ENCODE results near the gene RALGAPA2. TPM values are rescaled to one million over a fixed set of nuclear protein-coding genes. Genes with fewer than 3 reads are reported as not detected.
A peak's percentile ranks its signal among the peaks of the same experiment; 100 is the strongest.

RALGAPA2 gene
- total RNA-seq, 1 experiment from 2014 or later: 18.2 TPM

GRCh38 chr20:20683020-20683419, 29.4 kb downstream of the RALGAPA2 start:
- H3K4me1 Mint-ChIP-seq: peaks cover 8% of the 10 kb centered on the region
- no peak overlapping the region for H3K4me3 Mint-ChIP-seq
- DNase-seq (ENCODE audit: low spot score) (no peak), ATAC-seq (no peak)
- TF ChIP-seq ERG (CRISPR knock-in tag; IDR thresholded peaks at IDR 0.05) (no peak), MAX (CRISPR knock-in tag; IDR thresholded peaks at IDR 0.05) (no peak), HMGXB4 (CRISPR knock-in tag; IDR thresholded peaks at IDR 0.05) (no peak), NFATC4 (CRISPR knock-in tag; IDR thresholded peaks at IDR 0.05) (no peak), MYBL2 (CRISPR knock-in tag; IDR thresholded peaks at IDR 0.05) (no peak), STAT6 (CRISPR knock-in tag; conservative IDR thresholded peaks at IDR 0.05; ENCODE audit: low read depth) (no peak), IRF2 (CRISPR knock-in tag; IDR thresholded peaks at IDR 0.05; ENCODE audit: borderline replicate concordance, low read depth) (no peak), CTCF (IDR thresholded peaks at IDR 0.05) (no peak), TCF7 (CRISPR knock-in tag; IDR thresholded peaks at IDR 0.05; ENCODE audit: low read depth) (no peak), MLX (CRISPR knock-in tag; IDR thresholded peaks at IDR 0.05) (no peak), ZNF219 (CRISPR knock-in tag; IDR thresholded peaks at IDR 0.05; ENCODE audit: borderline replicate concordance) (no peak), ATF3 (CRISPR knock-in tag; conservative IDR thresholded peaks at IDR 0.05) (no peak)
- ChIA-PET POLR2A (no interaction called here), CTCF (no interaction called here)
- H3K27me3 Mint-ChIP-seq (ENCODE audit: low read depth): no peaks in the 10 kb centered on the region
- no peaks in the 10 kb centered on the region for H3K9me3 Mint-ChIP-seq
- H3K27ac Mint-ChIP-seq: 0 out of 2 replicates have a peak overlapping the region, but pooled peaks have one; percentile 17
- peaks cover 7% of the 10 kb centered on the region for H3K36me3 Mint-ChIP-seq

- ATAC-seq: no peak; the same call in 1 of the 2 replicates
- CTCF ChIA-PET: interaction anchor here (0.8 to 1.2 kb wide), 2 partner anchors 144 to 152 kb away, joined by 3 to 4 read pairs; no protein-coding TSS in a partner anchor
- POLR2A ChIA-PET: interaction anchor here (0.7 kb wide), 1 partner anchor 32 kb away, joined by 5 read pairs; the partner anchor contains the start of gene RALGAPA2
Observed at GRCh38 chr20:20680991-20681508, 31.4 kb downstream of the RALGAPA2 start.

More at GRCh38 chr20:20680991-20681508, 31.4 kb downstream of the RALGAPA2 start:
- no peaks in the 10 kb centered on the region for H3K27me3 Mint-ChIP-seq (ENCODE audit: low read depth)
- TF ChIP-seq EMX1 (CRISPR knock-in tag; IDR thresholded peaks at IDR 0.05) (no peak), ZNF138 (CRISPR knock-in tag; conservative IDR thresholded peaks at IDR 0.05) (no peak), USF1 (CRISPR knock-in tag; IDR thresholded peaks at IDR 0.05) (no peak), ZNF416 (CRISPR knock-in tag; IDR thresholded peaks at IDR 0.05) (no peak), CTCF (IDR thresholded peaks at IDR 0.05) (no peak)
- no peak for DNase-seq (ENCODE audit: low spot score)
- H3K9me3 Mint-ChIP-seq: no peaks in the 10 kb centered on the region
- peaks cover 8% of the 10 kb centered on the region for H3K4me1 Mint-ChIP-seq
- no peak overlapping the region for H3K27ac Mint-ChIP-seq
- peaks cover 12% of the 10 kb centered on the region for H3K36me3 Mint-ChIP-seq
- no peak overlapping the region for H3K4me3 Mint-ChIP-seq
